Osteoblast (primary cell): ENCODE results near the gene MYOT. TPM values are rescaled to one million over a fixed set of nuclear protein-coding genes. Genes with fewer than 3 reads are reported as not detected.

Experiments used
- DNase-seq: peaks from one replicate; pipeline ENCODE4 v3.0.0; 2011; ENCODE audit warnings: low spot score, mixed read lengths; ENCODE audit not compliant: insufficient read length; ENCODE audit errors: missing footprints
- H2AFZ ChIP-seq: 2 replicates; pipeline ENCODE4 v1.6.0; 2011; ENCODE audit warnings: mild to moderate bottlenecking, low read length
- H3K27ac ChIP-seq: 2 replicates; pipeline ENCODE4 v1.5.1; 2011; ENCODE audit warnings: mild to moderate bottlenecking, low read depth, low read length, moderate library complexity
- H3K27me3 ChIP-seq: 2 replicates; pipeline ENCODE4 v1.6.0; 2012; ENCODE audit warnings: mild to moderate bottlenecking, control low read depth, inconsistent platforms, low read length, moderate library complexity; ENCODE audit not compliant: insufficient read depth
- H3K36me3 ChIP-seq: 2 replicates; pipeline ENCODE4 v1.5.1; 2011; ENCODE audit warnings: mild to moderate bottlenecking, low read length, control low read depth, moderate library complexity; ENCODE audit not compliant: insufficient read depth
- H3K4me1 ChIP-seq: 2 replicates; pipeline ENCODE4 v1.5.1; 2011; ENCODE audit warnings: mild to moderate bottlenecking, low read length, control low read depth, moderate library complexity; ENCODE audit not compliant: insufficient read depth
- H3K4me2 ChIP-seq: 2 replicates; pipeline ENCODE4 v1.6.0; 2011; ENCODE audit warnings: mild to moderate bottlenecking, low read length; ENCODE audit not compliant: insufficient read depth
- H3K4me3 ChIP-seq: fragments of 200-600 bp; sonication (generic); 3 replicates; pipeline ENCODE4 v1.5.1; 2012; ENCODE audit warnings: mild to moderate bottlenecking, low read length, inconsistent platforms; ENCODE audit not compliant: insufficient read depth
- H3K79me2 ChIP-seq: 2 replicates; pipeline ENCODE4 v1.6.0; 2012; ENCODE audit warnings: mild to moderate bottlenecking, low read length, control low read depth, inconsistent platforms; ENCODE audit not compliant: insufficient read depth
- H3K9me3 ChIP-seq: 2 replicates; pipeline ENCODE4 v1.5.1; 2011; ENCODE audit warnings: low read depth, low read length, control low read depth
- H4K20me1 ChIP-seq: 2 replicates; pipeline ENCODE4 v1.6.0; 2012; ENCODE audit warnings: mild to moderate bottlenecking, low read length, control low read depth; ENCODE audit not compliant: insufficient read depth
- total RNA-seq: library from RNA; depleted of rRNA; stranded (reverse); fragments of >200 nt; gene quantifications from 2 replicates; pipeline ENCODE4 v1.2.3, GENCODE V29; 2012
- TF ChIP-seq, protein P1 (sequence below): IDR thresholded peaks from 2 replicates; pipeline ENCODE4 v1.5.1; 2011; ENCODE audit warnings: mild to moderate bottlenecking, low read depth, low read length, moderate library complexity; ENCODE audit errors: extremely low read depth

The MYOT gene
- total RNA-seq, 1 donor: not detected

DNA sequence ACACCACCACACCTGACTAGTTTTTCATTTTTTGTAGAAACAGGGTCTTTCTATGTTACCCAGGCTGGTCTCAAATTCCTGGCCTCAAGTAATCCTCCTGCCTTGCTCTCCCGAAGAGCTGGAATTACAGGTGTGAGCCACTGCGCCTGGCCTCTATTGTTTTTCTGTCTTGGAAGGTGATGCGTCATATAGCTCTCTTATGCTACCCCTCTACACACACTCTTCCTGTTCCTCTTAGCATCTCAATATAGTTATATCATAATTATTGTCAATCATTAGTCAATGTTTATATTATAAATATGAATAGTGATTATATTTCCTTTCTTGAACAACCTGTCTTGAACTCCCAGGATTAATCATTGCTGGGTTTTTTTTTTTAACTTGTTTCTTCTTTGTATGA lies 28.9 kb downstream of the MYOT start:
- Histone ChIP-seq H2AFZ (no peak overlapping the region), H3K79me2 (no peaks in the 10 kb centered on the region), H3K9me3 (no peaks in the 10 kb centered on the region), H3K4me1 (no peaks in the 10 kb centered on the region), H3K27ac (no peak overlapping the region), H3K27me3 (no peaks in the 10 kb centered on the region), H3K36me3 (no peaks in the 10 kb centered on the region), H4K20me1 (no peaks in the 10 kb centered on the region), H3K4me2 (no peak overlapping the region), H3K4me3 (no peak overlapping the region)
- DNase-seq: no peak
- TF ChIP-seq, protein P1, sequence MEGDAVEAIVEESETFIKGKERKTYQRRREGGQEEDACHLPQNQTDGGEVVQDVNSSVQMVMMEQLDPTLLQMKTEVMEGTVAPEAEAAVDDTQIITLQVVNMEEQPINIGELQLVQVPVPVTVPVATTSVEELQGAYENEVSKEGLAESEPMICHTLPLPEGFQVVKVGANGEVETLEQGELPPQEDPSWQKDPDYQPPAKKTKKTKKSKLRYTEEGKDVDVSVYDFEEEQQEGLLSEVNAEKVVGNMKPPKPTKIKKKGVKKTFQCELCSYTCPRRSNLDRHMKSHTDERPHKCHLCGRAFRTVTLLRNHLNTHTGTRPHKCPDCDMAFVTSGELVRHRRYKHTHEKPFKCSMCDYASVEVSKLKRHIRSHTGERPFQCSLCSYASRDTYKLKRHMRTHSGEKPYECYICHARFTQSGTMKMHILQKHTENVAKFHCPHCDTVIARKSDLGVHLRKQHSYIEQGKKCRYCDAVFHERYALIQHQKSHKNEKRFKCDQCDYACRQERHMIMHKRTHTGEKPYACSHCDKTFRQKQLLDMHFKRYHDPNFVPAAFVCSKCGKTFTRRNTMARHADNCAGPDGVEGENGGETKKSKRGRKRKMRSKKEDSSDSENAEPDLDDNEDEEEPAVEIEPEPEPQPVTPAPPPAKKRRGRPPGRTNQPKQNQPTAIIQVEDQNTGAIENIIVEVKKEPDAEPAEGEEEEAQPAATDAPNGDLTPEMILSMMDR: no peak

DNA sequence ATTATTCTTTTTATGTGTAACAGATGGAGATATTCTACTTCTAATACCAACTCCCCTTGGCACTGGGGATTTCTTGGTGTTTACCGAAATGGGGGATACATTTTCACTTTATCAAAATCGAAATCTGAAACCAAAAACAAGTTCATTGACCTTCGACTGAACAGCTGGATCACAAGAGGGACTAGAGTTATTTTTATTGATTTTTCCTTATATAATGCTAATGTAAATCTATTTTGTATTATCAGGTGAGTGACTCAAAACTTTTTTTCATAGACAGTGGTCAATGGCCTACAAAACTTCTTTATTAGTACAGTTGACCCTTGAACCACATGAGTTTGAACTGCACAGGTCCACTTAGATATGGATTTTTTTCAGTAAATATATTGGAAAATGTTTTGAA lies 31.8 kb downstream of the MYOT start:
- no peak overlapping the region for H3K4me2 ChIP-seq
- TF ChIP-seq, protein P1: no peak
- no peak overlapping the region for H2AFZ ChIP-seq
- H3K27ac ChIP-seq: no peak overlapping the region
- no peaks in the 10 kb centered on the region for H3K9me3 ChIP-seq
- H3K4me3 ChIP-seq: no peak overlapping the region
- no peaks in the 10 kb centered on the region for H3K4me1 ChIP-seq
- no peaks in the 10 kb centered on the region for H3K79me2 ChIP-seq
- no peaks in the 10 kb centered on the region for H3K27me3 ChIP-seq
- no peaks in the 10 kb centered on the region for H4K20me1 ChIP-seq
- DNase-seq: no peak
- no peaks in the 10 kb centered on the region for H3K36me3 ChIP-seq

DNA sequence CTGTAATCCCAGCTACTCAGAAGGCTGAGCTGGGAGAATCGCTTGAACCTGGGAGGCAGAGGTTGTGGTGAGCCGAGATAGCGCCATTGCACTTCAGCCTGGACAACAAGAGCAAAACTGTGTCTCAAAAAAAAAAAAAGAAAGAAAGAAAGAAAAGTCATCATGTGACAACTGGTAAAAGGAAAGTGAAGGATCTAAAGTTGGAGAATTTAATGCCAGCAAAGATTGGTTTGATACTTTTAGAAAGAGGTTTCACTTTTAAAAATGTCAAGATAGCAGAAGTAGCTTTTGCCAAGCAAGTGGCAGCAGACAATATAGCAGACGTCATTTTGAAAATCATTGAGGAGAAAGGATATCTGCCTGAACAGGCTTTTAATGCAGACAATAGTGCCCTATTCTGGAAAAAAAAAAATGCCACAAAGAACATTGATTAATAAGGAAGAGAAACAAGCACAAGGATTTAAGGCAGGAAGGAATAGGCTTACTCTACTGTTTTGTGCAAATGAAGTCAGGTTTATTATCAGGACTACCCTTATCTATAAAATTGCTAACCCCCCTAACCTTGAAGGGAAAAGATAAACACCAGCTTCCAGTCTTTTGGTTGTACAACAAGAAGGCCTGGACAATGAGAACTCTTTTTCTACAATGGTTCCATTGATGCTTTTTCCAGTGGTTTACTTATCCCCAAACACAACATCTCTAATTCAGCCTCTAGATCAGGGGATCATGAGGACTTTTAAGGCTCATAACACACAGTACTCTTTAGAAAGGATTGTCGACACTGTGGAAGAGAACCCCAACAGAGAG lies 33.6 kb downstream of the MYOT start:
- no peaks in the 10 kb centered on the region for H4K20me1 ChIP-seq
- H2AFZ ChIP-seq: peak overlapping the region; percentile 50
- TF ChIP-seq, protein P1: no peak
- H3K9me3 ChIP-seq: no peaks in the 10 kb centered on the region
- peak overlapping the region; percentile 61 for H3K4me2 ChIP-seq
- peak overlapping the region; percentile 33 for H3K4me3 ChIP-seq
- no peaks in the 10 kb centered on the region for H3K36me3 ChIP-seq
- DNase-seq: no peak
- no peaks in the 10 kb centered on the region for H3K79me2 ChIP-seq
- H3K27me3 ChIP-seq: no peaks in the 10 kb centered on the region
- no peak overlapping the region for H3K27ac ChIP-seq
- H3K4me1 ChIP-seq: no peaks in the 10 kb centered on the region

DNA sequence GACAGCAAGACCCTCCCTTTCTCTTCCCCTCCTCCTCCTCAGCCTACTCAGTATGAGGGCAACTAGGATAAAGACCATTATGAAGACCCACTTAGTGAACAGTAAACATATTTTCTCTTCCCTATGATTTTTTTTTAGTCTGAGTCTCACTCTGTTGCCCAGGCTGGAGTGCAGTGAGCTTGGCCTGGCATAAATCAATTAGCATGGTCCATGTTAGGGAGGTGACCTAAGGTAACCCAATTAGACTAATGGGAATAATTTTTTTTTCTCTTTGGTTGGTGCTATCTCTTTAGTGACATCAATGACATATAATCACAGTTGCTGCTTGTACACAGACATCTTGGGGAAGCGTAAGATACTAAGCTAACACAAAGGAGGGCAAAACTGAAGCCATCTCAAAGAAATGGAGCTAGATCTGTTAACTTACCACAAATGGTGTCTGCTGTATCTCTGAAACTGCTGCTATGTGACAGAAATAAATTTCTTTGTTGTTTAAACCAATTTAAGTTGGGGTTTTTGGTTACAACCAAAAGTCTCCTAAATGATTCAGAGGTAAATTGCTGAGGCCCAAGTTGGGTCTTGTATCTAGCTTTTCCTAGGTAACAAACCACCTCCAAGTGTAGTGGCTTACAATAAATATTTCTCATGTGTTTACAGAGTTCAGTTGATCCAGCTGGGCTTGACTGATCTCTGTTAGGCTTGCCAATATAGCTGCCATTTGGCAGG lies 34.9 kb downstream of the MYOT start:
- no peak overlapping the region for H3K4me2 ChIP-seq
- no peak overlapping the region for H2AFZ ChIP-seq
- H3K27me3 ChIP-seq: no peaks in the 10 kb centered on the region
- no peaks in the 10 kb centered on the region for H3K36me3 ChIP-seq
- H3K4me1 ChIP-seq: no peaks in the 10 kb centered on the region
- no peaks in the 10 kb centered on the region for H4K20me1 ChIP-seq
- no peak overlapping the region for H3K27ac ChIP-seq
- TF ChIP-seq, protein P1: no peak
- H3K79me2 ChIP-seq: no peaks in the 10 kb centered on the region
- H3K4me3 ChIP-seq: no peak overlapping the region
- no peaks in the 10 kb centered on the region for H3K9me3 ChIP-seq
- DNase-seq: no peak
